ENCODE measurements around the gene GIGYF1. TPM values are rescaled to one million over a fixed set of nuclear protein-coding genes. Genes with fewer than 3 reads are reported as not detected.

GIGYF1 gene
- total RNA-seq, 1 donor: 20.7 TPM

DNA sequence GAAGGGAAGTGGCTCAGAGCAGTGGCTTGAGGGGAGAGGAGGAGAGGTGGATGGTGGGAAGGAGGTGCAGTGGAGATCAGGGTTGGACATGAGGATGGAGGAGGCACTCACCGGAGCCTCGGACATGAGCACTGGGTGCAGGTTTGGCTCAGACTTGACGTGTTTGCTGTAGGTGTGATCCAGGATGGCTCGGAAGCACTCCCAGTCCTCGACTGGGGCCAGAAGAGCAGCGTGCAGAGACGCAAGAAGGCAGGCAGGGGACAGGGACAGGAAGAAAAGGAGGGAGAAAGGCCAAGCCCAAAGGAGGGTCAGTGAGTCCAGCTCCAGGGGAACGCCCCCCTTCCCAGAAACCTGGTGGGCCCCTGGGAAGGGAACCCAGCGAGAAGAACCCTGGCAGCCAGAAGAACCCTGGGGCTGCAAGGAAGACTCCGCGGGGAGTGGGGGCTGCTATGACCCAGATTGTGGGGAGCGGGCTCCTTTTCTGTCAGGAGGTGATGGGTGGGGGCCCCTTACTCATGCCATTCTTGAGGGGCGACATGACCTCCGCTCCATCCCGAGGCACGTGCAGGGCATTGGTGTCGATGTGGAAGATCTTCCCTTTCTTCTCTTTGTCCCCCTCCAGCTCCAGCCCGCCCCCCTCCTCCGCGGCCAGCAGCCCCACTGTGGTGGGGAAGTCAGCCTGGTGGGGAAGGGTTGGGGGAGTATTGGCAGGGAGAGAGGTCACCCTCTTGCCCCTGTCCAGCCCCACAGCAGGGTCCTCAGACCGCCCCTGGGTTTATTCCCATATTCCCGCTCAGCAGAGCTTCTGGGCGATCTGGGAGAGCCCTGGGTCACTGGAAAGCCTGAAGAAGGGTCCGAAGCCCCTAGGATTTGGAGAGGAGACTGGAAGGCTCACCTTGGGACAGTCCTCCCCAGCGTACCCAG, 38.9 kb downstream of the GIGYF1 start:
- TF ChIP-seq, protein P1, sequence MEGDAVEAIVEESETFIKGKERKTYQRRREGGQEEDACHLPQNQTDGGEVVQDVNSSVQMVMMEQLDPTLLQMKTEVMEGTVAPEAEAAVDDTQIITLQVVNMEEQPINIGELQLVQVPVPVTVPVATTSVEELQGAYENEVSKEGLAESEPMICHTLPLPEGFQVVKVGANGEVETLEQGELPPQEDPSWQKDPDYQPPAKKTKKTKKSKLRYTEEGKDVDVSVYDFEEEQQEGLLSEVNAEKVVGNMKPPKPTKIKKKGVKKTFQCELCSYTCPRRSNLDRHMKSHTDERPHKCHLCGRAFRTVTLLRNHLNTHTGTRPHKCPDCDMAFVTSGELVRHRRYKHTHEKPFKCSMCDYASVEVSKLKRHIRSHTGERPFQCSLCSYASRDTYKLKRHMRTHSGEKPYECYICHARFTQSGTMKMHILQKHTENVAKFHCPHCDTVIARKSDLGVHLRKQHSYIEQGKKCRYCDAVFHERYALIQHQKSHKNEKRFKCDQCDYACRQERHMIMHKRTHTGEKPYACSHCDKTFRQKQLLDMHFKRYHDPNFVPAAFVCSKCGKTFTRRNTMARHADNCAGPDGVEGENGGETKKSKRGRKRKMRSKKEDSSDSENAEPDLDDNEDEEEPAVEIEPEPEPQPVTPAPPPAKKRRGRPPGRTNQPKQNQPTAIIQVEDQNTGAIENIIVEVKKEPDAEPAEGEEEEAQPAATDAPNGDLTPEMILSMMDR (IDR thresholded peaks at IDR 0.05; ENCODE audit: insufficient read depth, low read length): no peak
- H3K4me3 ChIP-seq (ENCODE audit: low read depth, low read length): no peak overlapping the region
- DNase-seq (ENCODE audit: low read depth): no peak

- H3K4me3 ChIP-seq (ENCODE audit: low read depth, low read length): no peak overlapping the region
- peak; percentile 24 for DNase-seq (ENCODE audit: low read depth)
- TF ChIP-seq, protein P1 (IDR thresholded peaks at IDR 0.05; ENCODE audit: insufficient read depth, low read length): no peak
Observed at GRCh38 chr7:100649826-100650565, 44.1 kb downstream of the GIGYF1 start.

GRCh38 chr7:100642534-100642907, 51.5 kb downstream of the GIGYF1 start:
- TF ChIP-seq, protein P1 (IDR thresholded peaks at IDR 0.05; ENCODE audit: insufficient read depth, low read length): no peak
- DNase-seq (ENCODE audit: low read depth): no peak
- no peak overlapping the region for H3K4me3 ChIP-seq (ENCODE audit: low read depth, low read length)

DNA sequence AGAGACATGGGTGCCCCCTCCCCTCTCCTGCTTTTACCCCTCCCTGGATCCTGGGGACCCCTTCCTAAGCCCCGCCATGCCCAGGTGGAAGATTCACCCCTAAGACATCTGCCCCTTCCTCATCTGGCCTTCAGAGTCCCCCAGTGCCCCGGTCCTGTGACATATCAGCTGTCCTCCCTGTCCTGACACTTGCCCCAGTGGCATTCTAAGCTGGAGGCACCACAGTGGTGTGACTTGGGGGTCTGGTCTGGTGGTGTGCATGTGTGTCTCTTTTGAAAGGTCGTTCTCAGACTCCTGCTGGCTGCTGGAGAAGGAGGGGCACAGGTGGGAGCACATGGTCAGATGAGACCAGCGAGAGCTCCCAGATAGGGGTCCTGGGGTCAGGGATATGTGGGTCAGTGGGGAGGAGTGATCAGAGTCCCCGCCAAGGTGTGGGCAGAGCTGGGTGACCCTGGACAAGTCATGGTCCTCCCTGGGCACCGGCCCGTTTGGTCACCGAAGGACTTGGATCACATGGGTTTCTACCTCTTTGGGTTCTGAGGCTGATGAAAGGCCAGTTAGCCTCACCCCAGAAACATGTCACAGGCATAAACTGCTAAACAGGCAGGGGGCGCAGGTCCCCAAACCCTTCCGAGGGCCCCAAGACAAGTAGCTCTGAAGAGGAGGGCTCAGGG, 52.1 kb downstream of the GIGYF1 start:
- H3K4me3 ChIP-seq (ENCODE audit: low read depth, low read length): no peak overlapping the region
- TF ChIP-seq, protein P1 (IDR thresholded peaks at IDR 0.05; ENCODE audit: insufficient read depth, low read length): no peak
- no peak for DNase-seq (ENCODE audit: low read depth)

GRCh38 chr7:100641463-100641859, 52.6 kb downstream of the GIGYF1 start, which contains the start of gene TFR2:
Gene TFR2 (minus strand): TSS chr7:100641552. CDS start chr7:100641509, 43 bp downstream.
- H3K4me3 ChIP-seq (ENCODE audit: low read depth, low read length): no peak within 1 kb of the TSS
- no peak for DNase-seq (ENCODE audit: low read depth)
- TF ChIP-seq, protein P1 (IDR thresholded peaks at IDR 0.05; ENCODE audit: insufficient read depth, low read length): no peak
